A549 (cell line): ENCODE results near the gene CENPB. TPM values are rescaled to one million over a fixed set of nuclear protein-coding genes. Genes with fewer than 3 reads are reported as not detected.
A peak's percentile ranks its signal among the peaks of the same experiment; 100 is the strongest.

Experiments
- ATAC-seq, 2 experiments: fragments of 200-7000 bp in 1 of 2; fragments of >200 bp in 1 of 2; cut with Nextera tagmentation in 1 of 2; cut with Tn5 transposase in 1 of 2; 3 replicates each; pipeline versions ENCODE4 v1.8.0 to v1.9.1; 2018 to 2020; ENCODE audit warnings: mild to moderate bottlenecking in 1 of 2, moderate library complexity in 1 of 2
- CTCF ChIA-PET: fragments of 300-600 bp; sonication (Branson Sonifier 250); formaldehyde crosslinking; extraction: SDS; loops from one replicate; lab custom pipeline; 2021; ENCODE audit warnings: antibody characterized with exemption, inconsistent platforms; lab: Yijun Ruan, JAX
- POLR2A ChIA-PET: fragments of 350-600 bp; formaldehyde crosslinking; extraction: SDS; loops from one replicate; lab custom pipeline; 2021; ENCODE audit warnings: antibody characterized with exemption, inconsistent platforms; lab: Yijun Ruan, JAX
- DNase-seq, 2 experiments: peaks; one replicate each; pipeline versions ENCODE4 v3.0.0 to v3.0.0-alpha.2; 2011 to 2016; ENCODE audit warnings: low read depth in 1 of 2, low spot score in 1 of 2
- FAIRE-seq: peaks from 2 replicates; lab custom pipeline; 2011; peaks lifted over from hg19 to GRCh38; lab: Jason Lieb, UNC
- H3K27ac ChIP-seq, 2 experiments: fragments of >200 bp; sonication (Bioruptor Twin); formaldehyde crosslinking; 3 replicates each; pipeline ENCODE4 v1.5.1; 2016 to 2017
- H3K4me1 ChIP-seq: fragments of >200 bp; sonication (Bioruptor Twin); formaldehyde crosslinking; 3 replicates; pipeline ENCODE4 v1.6.1; 2016
- H3K4me2 ChIP-seq: fragments of >200 bp; sonication (Bioruptor Twin); formaldehyde crosslinking; 3 replicates; pipeline ENCODE4 v1.6.1; 2016
- H3K4me3 ChIP-seq: fragments of >200 bp; sonication (Bioruptor Twin); formaldehyde crosslinking; 3 replicates; pipeline ENCODE4 v1.5.1; 2016
- H3K9me3 ChIP-seq: fragments of >200 bp; sonication (Bioruptor Twin); formaldehyde crosslinking; 3 replicates; pipeline ENCODE4 v1.6.1; 2016
- CBX2 ChIP-seq: fragments of 200-600 bp; sonication (generic); IDR thresholded peaks from 2 replicates; pipeline ENCODE4 v1.6.1; 2016; ENCODE audit warnings: low read depth, mild to moderate bottlenecking, borderline replicate concordance
- EHF ChIP-seq: fragments of 250-450 bp; sonication (Bioruptor Pico); IDR thresholded peaks from 2 replicates; pipeline ENCODE4 v1.5.0; 2020; ENCODE audit warnings: mild to moderate bottlenecking
- EHMT2 ChIP-seq: fragments of 200-600 bp; sonication (generic); IDR thresholded peaks from 2 replicates; pipeline ENCODE4 v1.6.1; 2016; ENCODE audit warnings: antibody characterized with exemption, low read depth, mild to moderate bottlenecking, moderate library complexity
- EP300 ChIP-seq, 2 experiments: fragments of >200 bp; sonication (Bioruptor Twin); formaldehyde crosslinking; IDR thresholded peaks; 2 replicates in 1 of 2; 3 replicates in 1 of 2; pipeline ENCODE4 v1.6.1; 2016 to 2017
- FOSB ChIP-seq: fragments of 250-450 bp; sonication (Bioruptor Pico); IDR thresholded peaks from 2 replicates; pipeline ENCODE4 v1.5.0; 2020; ENCODE audit warnings: mild to moderate bottlenecking, moderate library complexity
- FOXS1 ChIP-seq: fragments of 250-450 bp; sonication (Bioruptor Pico); IDR thresholded peaks from 2 replicates; pipeline ENCODE4 v1.5.0; 2020; ENCODE audit warnings: mild to moderate bottlenecking, moderate library complexity
- GATA3 ChIP-seq: IDR thresholded peaks from 2 replicates; pipeline ENCODE4 v1.6.1; 2012; ENCODE audit warnings: borderline replicate concordance
- HDAC2 ChIP-seq: fragments of 200-600 bp; sonication (generic); IDR thresholded peaks from 2 replicates; pipeline ENCODE4 v1.6.1; 2016
- HOXB5 ChIP-seq: fragments of 250-450 bp; sonication (Bioruptor Pico); IDR thresholded peaks from 2 replicates; pipeline ENCODE4 v1.5.0; 2020; ENCODE audit warnings: mild to moderate bottlenecking, moderate library complexity
- JUN ChIP-seq, 2 experiments: fragments of >200 bp; sonication (Bioruptor Twin); formaldehyde crosslinking; IDR thresholded peaks; 2 replicates in 1 of 2; 3 replicates in 1 of 2; pipeline ENCODE4 v1.6.1; 2016 to 2017
- JUNB ChIP-seq: fragments of >200 bp; sonication (Bioruptor Twin); formaldehyde crosslinking; IDR thresholded peaks from 2 replicates; pipeline ENCODE4 v1.6.1; 2016
- KDM5A ChIP-seq: fragments of 200-600 bp; sonication (generic); IDR thresholded peaks from 2 replicates; pipeline ENCODE4 v1.6.1; 2016; ENCODE audit warnings: antibody characterized with exemption, mild to moderate bottlenecking
- MYC ChIP-seq: IDR thresholded peaks from 2 replicates; pipeline ENCODE4 v1.6.1; 2012; ENCODE audit warnings: mild to moderate bottlenecking, inconsistent platforms, low read length, improper control_type of control experiment, borderline replicate concordance
- NR3C1 ChIP-seq: fragments of >200 bp; sonication (Bioruptor Twin); formaldehyde crosslinking; IDR thresholded peaks from 3 replicates; pipeline ENCODE4 v1.6.1; 2017
- RAD21 ChIP-seq, 2 experiments: fragments of >200 bp in 1 of 2; sonication (Bioruptor Twin) in 1 of 2; formaldehyde crosslinking in 1 of 2; IDR thresholded peaks in 1 of 2; conservative IDR thresholded peaks in 1 of 2; 2 replicates in 1 of 2; 3 replicates in 1 of 2; pipeline ENCODE4 v1.6.1; 2012 to 2018; ENCODE audit warnings: inconsistent platforms in 1 of 2
- REST ChIP-seq: fragments of 200-600 bp; sonication (generic); IDR thresholded peaks from 2 replicates; pipeline ENCODE4 v1.6.1; 2016; ENCODE audit warnings: antibody characterized with exemption, mild to moderate bottlenecking, moderate library complexity
- WGBS: methylation state at CpG from one replicate; pipeline ENCODE4 v1.1.6; 2017; ENCODE audit errors: missing lambda C conversion rate; 5-methylcytosine and 5-hydroxymethylcytosine counted together
- polyA plus RNA-seq, 4 experiments: library from polyadenylated mRNA; depleted of rRNA in 3 of 4; stranded (reverse); fragments of >200 nt; fragmentation: RNase III in 1 of 4; extraction: RNeasy Plus Mini Kit Qiagen cat#74134 plus additional on column Dnase treatment in 1 of 4; gene quantifications; 2 replicates in 3 of 4; 3 replicates in 1 of 4; pipeline ENCODE4 v1.2.3, GENCODE V29; 2011 to 2017

The CENPB gene
- polyA plus RNA-seq, 2 of the 4 experiments (the other 2 are of a cell fraction) = 42.6 to 106 TPM

- FAIRE-seq = no peak
- TF ChIP-seq HOXB5 (CRISPR knock-in tag) (peak; percentile 8; the same call in 1 of the 2 replicates), EP300 (IDR thresholded peaks at IDR 0.05) (0 out of 5 replicates have a peak, but pooled peaks of 1 of the 2 experiments have one; percentile 20), JUN (IDR thresholded peaks at IDR 0.05) (peak in 1 of 2 experiments; percentile 56; a peak in 3 of 5 replicates), CBX2 (no peak)
- TF ChIP-seq, all 56 proteins: peak for 3
- Histone ChIP-seq H3K27ac (peak overlapping the region; percentile 88 to 96), H3K4me3 (peak overlapping the region; percentile 86), H3K4me1 (peaks cover 48% of the 10 kb centered on the region), H3K4me2 (peak overlapping the region; percentile 97), H3K9me3 (no peaks in the 10 kb centered on the region)
- 41% methylated on average over 65 of the region's 79 CpGs for WGBS
- no peak for DNase-seq
- ChIA-PET POLR2A (interaction anchor here (0.5 to 3.0 kb wide), 10 partner anchors 12 to 300 kb away, joined by 3 to 40 read pairs (median 5); partner anchors contain the start of genes ADISSP and AP5S1), CTCF (interaction anchor here (0.6 to 56.5 kb wide), 19 partner anchors 8 to 301 kb away, joined by 3 to 1634 read pairs (median 6); partner anchors contain the start of genes ADAM33, ADISSP, CDC25B and HSPA12B)
- no peak for ATAC-seq
Measured at GRCh38 chr20:3785240-3786125, 1.1 kb downstream of the CENPB start.

GRCh38 chr20:3784863-3785239 is 1.7 kb downstream of the CENPB start:
- peak overlapping the region in 1 of 2 experiments; percentile 96; a peak in 4 of 6 replicates for H3K27ac ChIP-seq
- H3K4me3 ChIP-seq = peak overlapping the region; percentile 86
- ChIA-PET POLR2A (interaction anchor here (0.5 to 1.8 kb wide), 2 partner anchors 13 to 17 kb away, joined by 3 to 5 read pairs; partner anchors contain the start of gene ADISSP), CTCF (interaction anchor here (0.6 to 56.5 kb wide), 9 partner anchors 10 to 301 kb away, joined by 3 to 1634 read pairs (median 9); partner anchors contain the start of genes ADAM33, ADISSP and HSPA12B)
- no peak for FAIRE-seq
- DNase-seq = no peak
- 85% methylated on average over 6 of the region's 6 CpGs for WGBS
- no peak for ATAC-seq
- TF ChIP-seq HOXB5 (CRISPR knock-in tag) (no peak), FOSB (CRISPR knock-in tag) (peak; percentile 50; the same call in 1 of the 2 replicates)
- no peaks in the 10 kb centered on the region for H3K9me3 ChIP-seq
- peak overlapping the region; percentile 97 for H3K4me2 ChIP-seq
- H3K4me1 ChIP-seq = peaks cover 48% of the 10 kb centered on the region

- 89% methylated on average over 17 of the region's 17 CpGs for WGBS
- Histone ChIP-seq H3K4me2 (peak overlapping the region; percentile 97), H3K4me3 (0 out of 3 replicates have a peak overlapping the region, but pooled peaks have one; percentile 86), H3K27ac (peak overlapping the region in 1 of 2 experiments; percentile 96; a peak in 3 of 6 replicates), H3K4me1 (peaks cover 48% of the 10 kb centered on the region), H3K9me3 (no peaks in the 10 kb centered on the region)
- TF ChIP-seq JUN (IDR thresholded peaks at IDR 0.05) (peak in 1 of 2 experiments; percentile 20; a peak in 1 of 5 replicates), MYC (no peak), EHF (CRISPR knock-in tag) (no peak), NR3C1 (no peak), EHMT2 (no peak), JUNB (no peak), RAD21 (conservative IDR thresholded peaks at IDR 0.05 in 1 of 2, IDR thresholded peaks at IDR 0.05 in 1 of 2) (no peak), GATA3 (no peak), KDM5A (no peak), HDAC2 (no peak), REST (peak; percentile 40; the same call in 1 of the 2 replicates), FOXS1 (CRISPR knock-in tag) (no peak)
- no peak for ATAC-seq
- ChIA-PET CTCF (interaction anchor here (0.6 to 56.5 kb wide), 7 partner anchors 11 to 302 kb away, joined by 3 to 1634 read pairs (median 11); partner anchors contain the start of genes ADISSP and HSPA12B), POLR2A (interaction anchor here (1.8 kb wide), 1 partner anchor 16 kb away, joined by 5 read pairs; the partner anchor contains the start of gene ADISSP)
- no peak for DNase-seq
- no peak for FAIRE-seq
Measured at GRCh38 chr20:3784216-3784853, 2.2 kb downstream of the CENPB start.
